HG03159 (cell line): ENCODE data around the gene HES3.

ENCODE experiments used
- ATAC-seq: cut with Tn5 transposase; IDR thresholded peaks from one replicate; pipeline ENCODE4 v1.9.1; 2021; ENCODE audit warnings: mild to moderate bottlenecking, moderate library complexity; ENCODE audit not compliant: unreplicated experiment

Gene HES3

GRCh38 chr1:6260961-6261614 lies 17.1 kb downstream of the HES3 start, which contains the start of gene GPR153:
GPR153 (minus strand) TSS chr1:6261098; CDS start chr1:6254905, 6,193 bp downstream.
- no peak for ATAC-seq

GRCh38 chr1:6261615-6261995 lies 17.6 kb downstream of the HES3 start:
- no peak for ATAC-seq

- no peak for ATAC-seq
These were observed 18.8 kb downstream of the HES3 start for GRCh38 chr1:6262555-6263420.

- no peak for ATAC-seq
These were observed 19.7 kb downstream of the HES3 start for GRCh38 chr1:6263716-6264115.

GRCh38 chr1:6265151-6265550 lies 21.2 kb downstream of the HES3 start:
- ATAC-seq: no peak

- no peak for ATAC-seq
These were observed 22.7 kb downstream of the HES3 start for GRCh38 chr1:6266641-6267040.

GRCh38 chr1:6267686-6268322 lies 23.8 kb downstream of the HES3 start:
- no peak for ATAC-seq

- no peak for ATAC-seq
These were observed 24.4 kb downstream of the HES3 start for GRCh38 chr1:6268415-6268814.

- ATAC-seq: no peak
These were observed 25.3 kb downstream of the HES3 start for GRCh38 chr1:6269296-6269695.

GRCh38 chr1:6269720-6270400 lies 25.9 kb downstream of the HES3 start:
- no peak for ATAC-seq

- ATAC-seq: no peak
These were observed 26.4 kb downstream of the HES3 start for GRCh38 chr1:6270401-6270800.

GRCh38 chr1:6271006-6271405 lies 27.0 kb downstream of the HES3 start:
- no peak for ATAC-seq

- ATAC-seq: no peak
These were observed 27.6 kb downstream of the HES3 start for GRCh38 chr1:6271554-6271953.

- no peak for ATAC-seq
These were observed 28.5 kb downstream of the HES3 start for GRCh38 chr1:6272452-6272851.

GRCh38 chr1:6272868-6273267 lies 28.9 kb downstream of the HES3 start:
- no peak for ATAC-seq

GRCh38 chr1:6273380-6273891 lies 29.5 kb downstream of the HES3 start:
- ATAC-seq: no peak

- no peak for ATAC-seq
These were observed 30.1 kb downstream of the HES3 start for GRCh38 chr1:6274102-6274501.

GRCh38 chr1:6274622-6275139 lies 30.7 kb downstream of the HES3 start:
- ATAC-seq: no peak

- ATAC-seq: no peak
These were observed 32.1 kb downstream of the HES3 start for GRCh38 chr1:6275826-6276782.
